ENCODE results near the gene CLEC1B. TPM values are rescaled to one million over a fixed set of nuclear protein-coding genes. Genes with fewer than 3 reads are reported as not detected.
A peak's percentile ranks its signal among the peaks of the same experiment; 100 is the strongest.

CLEC1B gene
- total and polyA plus RNA-seq, 2 of the 4 experiments (the other 2 are of a cell fraction): not detected

DNA sequence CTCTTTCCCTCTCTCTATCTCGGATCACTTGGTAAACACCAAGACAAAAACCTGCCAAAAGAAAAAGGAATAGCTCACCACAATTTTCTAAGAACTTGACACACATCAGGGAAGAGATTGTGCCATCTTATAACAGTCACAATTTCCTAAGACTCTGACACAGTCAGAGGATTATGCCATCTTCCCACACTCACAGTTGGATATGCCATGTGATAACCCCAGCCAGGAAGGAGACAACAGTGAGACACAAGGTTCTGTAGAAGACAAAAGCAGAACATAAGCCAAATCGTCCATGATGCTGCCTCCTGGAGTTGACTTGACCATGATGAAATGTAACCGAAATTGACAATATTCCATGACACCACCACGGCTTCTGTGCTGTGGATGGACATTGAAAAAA lies 28.8 kb upstream of the CLEC1B start:
- H3K27ac ChIP-seq (ENCODE audit: insufficient read depth, low read length): no peak overlapping the region
- peak overlapping the region; percentile 30; the same call in 1 of the 2 replicates for H4K5ac ChIP-seq (ENCODE audit: low read depth, low read length)
- no peaks in the 10 kb centered on the region for H3K79me1 ChIP-seq (ENCODE audit: low read depth in 1 of 2, low read length in 2 of 2)
- ATAC-seq (ENCODE audit: low read depth): no peak
- no peaks in the 10 kb centered on the region for H3K27me3 ChIP-seq (ENCODE audit: control insufficient read depth, insufficient read depth, low read length)
- peak overlapping the region; percentile 88 for H2BK120ac ChIP-seq (ENCODE audit: low read depth, low read length)
- H4K20me1 ChIP-seq (ENCODE audit: insufficient read depth, low read length): no peaks in the 10 kb centered on the region
- ChIA-PET CTCF (interaction anchor here (1.0 to 1.4 kb wide), 2 partner anchors 9 to 278 kb away, joined by 3 read pairs; no protein-coding TSS in a partner anchor), POLR2A (ENCODE audit: unreplicated experiment) (no interaction called here)
- H2AK5ac ChIP-seq (ENCODE audit: low read depth, low read length): no peak overlapping the region; the same call in 1 of the 2 replicates
- H2BK15ac ChIP-seq (ENCODE audit: low read depth, low read length): peak overlapping the region; percentile 75; the same call in 2 of the 3 replicates
- no peaks in the 10 kb centered on the region for H3K36me3 ChIP-seq (ENCODE audit: control insufficient read depth, insufficient read depth, low read length)
- H3K4me2 ChIP-seq (ENCODE audit: low read depth, low read length): no peak overlapping the region
- no peak overlapping the region for H2AK9ac ChIP-seq (replicated peaks; ENCODE audit: low read depth, low read length, poor library complexity)
- H4K8ac ChIP-seq (ENCODE audit: low read depth in 2 of 2, low read length in 2 of 2): peak overlapping the region; percentile 4 to 76; a peak in 3 of 4 replicates
- peak overlapping the region; percentile 79 for H3K14ac ChIP-seq (replicated peaks; ENCODE audit: low read depth, low read length)
- no peak overlapping the region for H3K4me3 ChIP-seq (ENCODE audit: insufficient read depth, low read depth, low read length)
- in situ Hi-C loops (cut with MboI; ENCODE audit: low sequenced_read_pairs): no loop called here
- WGBS, 2 experiments (ENCODE audit: extremely low coverage in 2 of 2, insufficient read length in 1 of 2): 40% methylated on average over 1 of the region's 4 CpGs; no CpG with 5 or more reads in 1 of the 2 experiments
- peaks cover 7% of the 10 kb centered on the region; the same call in 1 of the 2 replicates for H3K9me1 ChIP-seq (ENCODE audit: insufficient read depth, low read length)
- H4K91ac ChIP-seq (ENCODE audit: insufficient read depth, low read depth, low read length): peak overlapping the region; percentile 54
- dilution Hi-C loops (cut with HindIII; ENCODE audit: low sequenced_read_pairs, unreplicated experiment): no loop called here
- no peaks in the 10 kb centered on the region; the same call in 1 of the 2 replicates for H3K4me1 ChIP-seq (ENCODE audit: control insufficient read depth, insufficient read depth, low read length)
- peak overlapping the region; percentile 42; the same call in 1 of the 2 replicates for H3K18ac ChIP-seq (ENCODE audit: low read depth, low read length)
- no TSS peak for BruUV-seq (replicated peaks)
- H3K4ac ChIP-seq (ENCODE audit: low read depth, low read length): peak overlapping the region; percentile 92
- H3K9me3 ChIP-seq (ENCODE audit: control insufficient read depth, insufficient read depth, low read length): no peaks in the 10 kb centered on the region
- peak overlapping the region; percentile 21 for H2BK5ac ChIP-seq (ENCODE audit: low read depth, low read length, poor library complexity, severe bottlenecking)
- peak; percentile 13 for DNase-seq
- peak overlapping the region; percentile 88 for H2BK20ac ChIP-seq (ENCODE audit: low read depth, low read length)
- H3K9ac ChIP-seq (ENCODE audit: low read depth, low read length): no peak overlapping the region
- TF ChIP-seq RCOR1 (IDR thresholded peaks at IDR 0.05; ENCODE audit: insufficient replicate concordance, low read length) (no peak), BHLHE40 (IDR thresholded peaks at IDR 0.05; ENCODE audit: low read depth, low read length) (no peak), MAZ (IDR thresholded peaks at IDR 0.05; ENCODE audit: borderline replicate concordance, low read depth, low read length) (no peak), RFX5 (IDR thresholded peaks at IDR 0.05; ENCODE audit: low read depth, low read length) (no peak), NFE2L2 (IDR thresholded peaks at IDR 0.05; ENCODE audit: low read depth, low read length) (no peak), CHD1 (IDR thresholded peaks at IDR 0.05; ENCODE audit: low read depth, low read length) (no peak), RAD21 (IDR thresholded peaks at IDR 0.05; ENCODE audit: low read length) (no peak), FOS (IDR thresholded peaks at IDR 0.05; ENCODE audit: low read depth, low read length) (0 out of 2 replicates have a peak, but pooled peaks have one; percentile 10), MXI1 (IDR thresholded peaks at IDR 0.05; ENCODE audit: borderline replicate concordance, low read depth, low read length) (no peak), POLR2A (IDR thresholded peaks at IDR 0.05; ENCODE audit: low read depth, low read length) (no peak), SMC3 (IDR thresholded peaks at IDR 0.05; ENCODE audit: low read depth, low read length) (no peak), CEBPB (IDR thresholded peaks at IDR 0.05; ENCODE audit: low read depth, low read length) (peak; percentile 73), MAFK (IDR thresholded peaks at IDR 0.05; ENCODE audit: low read depth, low read length) (no peak)
- TF ChIP-seq, protein P1, sequence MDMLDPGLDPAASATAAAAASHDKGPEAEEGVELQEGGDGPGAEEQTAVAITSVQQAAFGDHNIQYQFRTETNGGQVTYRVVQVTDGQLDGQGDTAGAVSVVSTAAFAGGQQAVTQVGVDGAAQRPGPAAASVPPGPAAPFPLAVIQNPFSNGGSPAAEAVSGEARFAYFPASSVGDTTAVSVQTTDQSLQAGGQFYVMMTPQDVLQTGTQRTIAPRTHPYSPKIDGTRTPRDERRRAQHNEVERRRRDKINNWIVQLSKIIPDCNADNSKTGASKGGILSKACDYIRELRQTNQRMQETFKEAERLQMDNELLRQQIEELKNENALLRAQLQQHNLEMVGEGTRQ (IDR thresholded peaks at IDR 0.05; ENCODE audit: low read depth, low read length): 0 out of 2 replicates have a peak, but pooled peaks have one; percentile 7
- TF ChIP-seq, protein P2, sequence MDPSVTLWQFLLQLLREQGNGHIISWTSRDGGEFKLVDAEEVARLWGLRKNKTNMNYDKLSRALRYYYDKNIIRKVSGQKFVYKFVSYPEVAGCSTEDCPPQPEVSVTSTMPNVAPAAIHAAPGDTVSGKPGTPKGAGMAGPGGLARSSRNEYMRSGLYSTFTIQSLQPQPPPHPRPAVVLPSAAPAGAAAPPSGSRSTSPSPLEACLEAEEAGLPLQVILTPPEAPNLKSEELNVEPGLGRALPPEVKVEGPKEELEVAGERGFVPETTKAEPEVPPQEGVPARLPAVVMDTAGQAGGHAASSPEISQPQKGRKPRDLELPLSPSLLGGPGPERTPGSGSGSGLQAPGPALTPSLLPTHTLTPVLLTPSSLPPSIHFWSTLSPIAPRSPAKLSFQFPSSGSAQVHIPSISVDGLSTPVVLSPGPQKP (IDR thresholded peaks at IDR 0.05; ENCODE audit: borderline replicate concordance, low read depth, low read length): no peak
- TF ChIP-seq, protein P3, sequence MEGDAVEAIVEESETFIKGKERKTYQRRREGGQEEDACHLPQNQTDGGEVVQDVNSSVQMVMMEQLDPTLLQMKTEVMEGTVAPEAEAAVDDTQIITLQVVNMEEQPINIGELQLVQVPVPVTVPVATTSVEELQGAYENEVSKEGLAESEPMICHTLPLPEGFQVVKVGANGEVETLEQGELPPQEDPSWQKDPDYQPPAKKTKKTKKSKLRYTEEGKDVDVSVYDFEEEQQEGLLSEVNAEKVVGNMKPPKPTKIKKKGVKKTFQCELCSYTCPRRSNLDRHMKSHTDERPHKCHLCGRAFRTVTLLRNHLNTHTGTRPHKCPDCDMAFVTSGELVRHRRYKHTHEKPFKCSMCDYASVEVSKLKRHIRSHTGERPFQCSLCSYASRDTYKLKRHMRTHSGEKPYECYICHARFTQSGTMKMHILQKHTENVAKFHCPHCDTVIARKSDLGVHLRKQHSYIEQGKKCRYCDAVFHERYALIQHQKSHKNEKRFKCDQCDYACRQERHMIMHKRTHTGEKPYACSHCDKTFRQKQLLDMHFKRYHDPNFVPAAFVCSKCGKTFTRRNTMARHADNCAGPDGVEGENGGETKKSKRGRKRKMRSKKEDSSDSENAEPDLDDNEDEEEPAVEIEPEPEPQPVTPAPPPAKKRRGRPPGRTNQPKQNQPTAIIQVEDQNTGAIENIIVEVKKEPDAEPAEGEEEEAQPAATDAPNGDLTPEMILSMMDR (conservative IDR thresholded peaks at IDR 0.05; ENCODE audit: low read depth, low read length): no peak
- H2AFZ ChIP-seq (replicated peaks; ENCODE audit: low read length, poor library complexity): peak overlapping the region; percentile 69
- H3K56ac ChIP-seq (ENCODE audit: extremely low read depth, insufficient read depth, low read length): peak overlapping the region; percentile 8; the same call in 1 of the 2 replicates
- intact Hi-C loops (cut with micrococcal nuclease): no loop called here
- H3K23ac ChIP-seq (ENCODE audit: low read depth, low read length): peak overlapping the region; percentile 26; the same call in 1 of the 2 replicates
